Activated CD4-positive, alpha-beta memory T cell treated with anti-CD3 and anti-CD28 coated beads, Interleukin-2, amount 10 ng/mL, durations not matched to agents 7 days and 5 days (primary cell): ENCODE measurements around the gene DMAP1. TPM values are rescaled to one million over a fixed set of nuclear protein-coding genes. Genes with fewer than 3 reads are reported as not detected.

Experiments used
- CTCF ChIA-PET: fragments of 350-600 bp; sonication (Branson Sonifier 250); formaldehyde crosslinking; loops from one replicate; lab custom pipeline; 2021; ENCODE audit warnings: antibody characterized with exemption, inconsistent platforms; lab: Charles Lee
- POLR2A ChIA-PET: fragments of 350-600 bp; sonication (Branson Sonifier 250); formaldehyde crosslinking; loops from one replicate; lab custom pipeline; 2021; ENCODE audit warnings: antibody characterized with exemption; lab: Charles Lee
- DNase-seq: peaks from one replicate; pipeline ENCODE4 v3.0.0-alpha.2; 2020
- H3K27ac Mint-ChIP-seq: one replicate; pipeline ENCODE4 v1.8.0; 2021; ENCODE audit warnings: mild to moderate bottlenecking, mixed read lengths
- H3K27me3 Mint-ChIP-seq: one replicate; pipeline ENCODE4 v1.8.0; 2021; ENCODE audit warnings: mixed read lengths
- H3K36me3 Mint-ChIP-seq: one replicate; pipeline ENCODE4 v1.8.0; 2021; ENCODE audit warnings: low read depth, mixed read lengths
- H3K4me1 Mint-ChIP-seq: one replicate; pipeline ENCODE4 v1.8.0; 2021; ENCODE audit warnings: mixed read lengths
- H3K4me3 Mint-ChIP-seq: one replicate; pipeline ENCODE4 v1.8.0; 2021; ENCODE audit warnings: mild to moderate bottlenecking, mixed read lengths
- H3K9me3 Mint-ChIP-seq: one replicate; pipeline ENCODE4 v1.8.0; 2021; ENCODE audit warnings: mixed read lengths
- total RNA-seq, 2 experiments: library from RNA; stranded (reverse); gene quantifications; one replicate each; pipeline ENCODE4 v1.2.3, GENCODE V29; 2021

Gene DMAP1
- total RNA-seq, 2 experiments from 2014 or later: 39.6 to 40.2 TPM

GRCh38 chr1:44250068-44250781, 37.0 kb downstream of the DMAP1 start:
- H3K9me3 Mint-ChIP-seq: no peaks in the 10 kb centered on the region
- POLR2A ChIA-PET: no interaction called here
- CTCF ChIA-PET: no interaction called here
- no peak overlapping the region for H3K27ac Mint-ChIP-seq
- no peak for DNase-seq
- no peak overlapping the region for H3K4me3 Mint-ChIP-seq
- H3K27me3 Mint-ChIP-seq: no peaks in the 10 kb centered on the region
- H3K36me3 Mint-ChIP-seq: no peaks in the 10 kb centered on the region
- H3K4me1 Mint-ChIP-seq: no peaks in the 10 kb centered on the region

DNA sequence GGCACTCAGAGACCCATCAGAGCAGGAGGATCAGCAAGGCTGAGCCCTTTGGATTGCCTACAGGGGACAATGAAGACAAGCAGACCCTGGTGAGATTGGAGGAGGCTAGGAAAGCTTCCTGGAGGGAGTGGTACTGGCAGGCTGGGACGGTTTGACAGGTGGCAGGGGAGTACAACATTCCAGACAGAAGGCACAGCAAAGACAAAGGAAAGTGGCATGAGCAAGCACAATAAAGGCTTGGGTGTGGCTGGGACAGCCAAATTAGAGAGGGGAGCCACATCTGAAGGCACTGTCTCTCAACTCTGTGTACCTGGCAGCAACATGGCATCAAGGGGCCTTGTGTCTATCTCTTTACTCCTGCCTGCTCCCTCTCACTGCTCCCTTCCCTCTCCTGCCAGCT, 38.2 kb downstream of the DMAP1 start:
- no peak for DNase-seq
- Mint-ChIP-seq H3K36me3 (no peaks in the 10 kb centered on the region), H3K27me3 (no peaks in the 10 kb centered on the region), H3K4me3 (no peak overlapping the region), H3K4me1 (no peaks in the 10 kb centered on the region), H3K27ac (no peak overlapping the region), H3K9me3 (no peaks in the 10 kb centered on the region)
- POLR2A ChIA-PET: no interaction called here
- CTCF ChIA-PET: no interaction called here

DNA sequence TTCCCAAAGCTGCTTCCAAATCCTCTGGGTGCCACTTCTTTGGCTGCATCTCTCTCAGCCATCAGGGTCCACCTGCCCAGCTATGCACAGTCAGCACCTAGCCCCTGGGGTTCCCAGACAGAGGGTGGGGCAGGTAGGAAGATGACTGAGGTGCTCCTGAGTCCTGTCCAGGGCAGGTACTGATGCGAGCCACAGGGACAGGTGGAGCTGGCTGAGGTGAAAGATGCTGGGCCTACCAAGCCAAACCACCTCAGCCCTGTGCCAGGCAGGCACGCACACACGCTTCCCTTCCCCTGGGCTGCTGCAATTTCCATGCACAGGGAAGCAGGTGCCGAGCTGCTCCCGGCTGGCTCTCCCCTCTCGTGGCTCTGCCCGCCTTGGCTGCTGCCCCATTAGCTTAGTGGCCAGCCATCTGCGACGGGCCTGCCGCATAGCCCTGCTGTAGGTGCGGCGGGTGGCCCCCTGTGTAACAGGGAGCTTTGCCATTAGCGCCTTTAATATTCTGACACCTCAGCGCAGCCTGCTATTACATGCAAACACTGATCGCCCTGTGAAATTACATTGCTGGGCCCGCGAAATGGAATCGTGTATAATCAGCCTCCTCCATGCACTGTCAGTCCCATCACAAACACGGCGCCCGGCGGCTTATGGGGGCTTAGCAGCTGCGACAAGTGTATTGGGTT, 38.9 kb downstream of the DMAP1 start:
- DNase-seq: no peak
- no peaks in the 10 kb centered on the region for H3K4me1 Mint-ChIP-seq
- ChIA-PET POLR2A (no interaction called here), CTCF (no interaction called here)
- no peaks in the 10 kb centered on the region for H3K9me3 Mint-ChIP-seq
- no peaks in the 10 kb centered on the region for H3K36me3 Mint-ChIP-seq
- no peak overlapping the region for H3K4me3 Mint-ChIP-seq
- H3K27me3 Mint-ChIP-seq: no peaks in the 10 kb centered on the region
- H3K27ac Mint-ChIP-seq: no peak overlapping the region

DNA sequence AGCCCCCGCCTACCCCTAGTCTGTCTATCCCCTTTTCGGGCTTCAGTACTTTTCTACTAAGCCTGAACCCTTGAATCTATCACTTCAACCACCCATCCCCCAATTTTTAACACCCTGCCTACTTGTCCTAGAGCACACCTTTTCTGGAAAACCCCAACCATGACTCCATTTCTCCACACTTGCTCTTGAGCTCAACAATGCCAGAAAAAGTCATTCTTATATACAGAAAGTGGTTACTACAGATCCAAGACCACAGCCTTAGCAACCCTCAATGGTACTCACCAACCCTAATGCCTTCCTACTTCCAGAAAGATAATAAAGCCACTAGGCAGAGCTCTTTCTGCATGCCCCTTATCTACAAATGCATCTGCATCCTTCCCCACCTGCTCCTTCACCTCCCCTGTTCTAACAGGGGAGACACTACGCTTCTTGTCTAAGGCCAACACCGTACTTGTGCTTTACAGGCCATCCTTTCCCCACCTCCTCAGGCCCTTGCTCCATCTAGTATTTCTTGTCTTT, 41.2 kb downstream of the DMAP1 start:
- H3K27me3 Mint-ChIP-seq: no peaks in the 10 kb centered on the region
- DNase-seq: no peak
- ChIA-PET CTCF (no interaction called here), POLR2A (no interaction called here)
- no peak overlapping the region for H3K27ac Mint-ChIP-seq
- no peaks in the 10 kb centered on the region for H3K4me1 Mint-ChIP-seq
- no peak overlapping the region for H3K4me3 Mint-ChIP-seq
- no peaks in the 10 kb centered on the region for H3K36me3 Mint-ChIP-seq
- no peaks in the 10 kb centered on the region for H3K9me3 Mint-ChIP-seq

GRCh38 chr1:44256762-44257554, 43.7 kb downstream of the DMAP1 start:
- no peak for DNase-seq
- ChIA-PET CTCF (no interaction called here), POLR2A (no interaction called here)
- Mint-ChIP-seq H3K9me3 (no peaks in the 10 kb centered on the region), H3K36me3 (no peaks in the 10 kb centered on the region), H3K27me3 (no peaks in the 10 kb centered on the region), H3K27ac (no peak overlapping the region), H3K4me1 (peaks cover 4% of the 10 kb centered on the region), H3K4me3 (no peak overlapping the region)

GRCh38 chr1:44259090-44259489, 45.8 kb downstream of the DMAP1 start:
- H3K36me3 Mint-ChIP-seq: no peaks in the 10 kb centered on the region
- CTCF ChIA-PET: no interaction called here
- no peaks in the 10 kb centered on the region for H3K9me3 Mint-ChIP-seq
- DNase-seq: no peak
- no peak overlapping the region for H3K27ac Mint-ChIP-seq
- POLR2A ChIA-PET: no interaction called here
- H3K4me1 Mint-ChIP-seq: peaks cover 4% of the 10 kb centered on the region
- no peaks in the 10 kb centered on the region for H3K27me3 Mint-ChIP-seq
- no peak overlapping the region for H3K4me3 Mint-ChIP-seq

DNA sequence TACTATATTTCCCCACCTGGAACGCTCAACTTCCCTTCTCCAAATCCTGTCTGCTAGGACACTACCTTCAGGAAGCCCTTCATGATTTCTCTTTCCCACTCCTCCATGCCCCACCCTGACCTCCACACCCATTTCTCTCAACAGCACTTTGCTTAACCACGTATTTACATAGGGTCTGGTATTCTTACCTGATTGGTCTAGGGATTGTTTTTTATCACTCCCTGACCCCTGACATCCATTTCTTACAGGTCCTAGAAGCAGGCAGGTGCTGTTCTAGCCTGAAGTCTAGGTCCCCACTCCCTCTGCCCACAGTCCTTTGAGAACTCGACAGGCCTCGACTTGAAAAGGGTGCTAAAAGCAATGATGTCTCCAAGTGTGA, 47.5 kb downstream of the DMAP1 start:
- Mint-ChIP-seq H3K36me3 (no peaks in the 10 kb centered on the region), H3K4me1 (peaks cover 9% of the 10 kb centered on the region), H3K27ac (no peak overlapping the region), H3K9me3 (no peaks in the 10 kb centered on the region), H3K27me3 (no peaks in the 10 kb centered on the region), H3K4me3 (no peak overlapping the region)
- no peak for DNase-seq
- POLR2A ChIA-PET: no interaction called here
- CTCF ChIA-PET: interaction anchor here (1.6 kb wide), 1 partner anchor 22 kb away, joined by 3 read pairs; no protein-coding TSS in a partner anchor

GRCh38 chr1:44261171-44261817, 48.0 kb downstream of the DMAP1 start:
- Mint-ChIP-seq H3K9me3 (no peaks in the 10 kb centered on the region), H3K27me3 (no peaks in the 10 kb centered on the region), H3K4me1 (peaks cover 9% of the 10 kb centered on the region), H3K27ac (no peak overlapping the region), H3K36me3 (no peaks in the 10 kb centered on the region), H3K4me3 (no peak overlapping the region)
- CTCF ChIA-PET: interaction anchor here (1.6 kb wide), 1 partner anchor 23 kb away, joined by 3 read pairs; no protein-coding TSS in a partner anchor
- POLR2A ChIA-PET: no interaction called here
- no peak for DNase-seq

GRCh38 chr1:44261962-44262361, 48.7 kb downstream of the DMAP1 start:
- Mint-ChIP-seq H3K27ac (no peak overlapping the region), H3K27me3 (no peaks in the 10 kb centered on the region), H3K9me3 (no peaks in the 10 kb centered on the region), H3K4me3 (no peak overlapping the region), H3K4me1 (peaks cover 9% of the 10 kb centered on the region), H3K36me3 (no peaks in the 10 kb centered on the region)
- CTCF ChIA-PET: interaction anchor here (1.6 kb wide), 1 partner anchor 23 kb away, joined by 3 read pairs; no protein-coding TSS in a partner anchor
- DNase-seq: no peak
- POLR2A ChIA-PET: no interaction called here

- H3K4me3 Mint-ChIP-seq: no peak overlapping the region
- ChIA-PET CTCF (no interaction called here), POLR2A (no interaction called here)
- DNase-seq: no peak
- peaks cover 9% of the 10 kb centered on the region for H3K4me1 Mint-ChIP-seq
- H3K27me3 Mint-ChIP-seq: no peaks in the 10 kb centered on the region
- no peak overlapping the region for H3K27ac Mint-ChIP-seq
- H3K9me3 Mint-ChIP-seq: no peaks in the 10 kb centered on the region
- H3K36me3 Mint-ChIP-seq: no peaks in the 10 kb centered on the region
Measured at GRCh38 chr1:44262414-44262813, 49.1 kb downstream of the DMAP1 start.

DNA sequence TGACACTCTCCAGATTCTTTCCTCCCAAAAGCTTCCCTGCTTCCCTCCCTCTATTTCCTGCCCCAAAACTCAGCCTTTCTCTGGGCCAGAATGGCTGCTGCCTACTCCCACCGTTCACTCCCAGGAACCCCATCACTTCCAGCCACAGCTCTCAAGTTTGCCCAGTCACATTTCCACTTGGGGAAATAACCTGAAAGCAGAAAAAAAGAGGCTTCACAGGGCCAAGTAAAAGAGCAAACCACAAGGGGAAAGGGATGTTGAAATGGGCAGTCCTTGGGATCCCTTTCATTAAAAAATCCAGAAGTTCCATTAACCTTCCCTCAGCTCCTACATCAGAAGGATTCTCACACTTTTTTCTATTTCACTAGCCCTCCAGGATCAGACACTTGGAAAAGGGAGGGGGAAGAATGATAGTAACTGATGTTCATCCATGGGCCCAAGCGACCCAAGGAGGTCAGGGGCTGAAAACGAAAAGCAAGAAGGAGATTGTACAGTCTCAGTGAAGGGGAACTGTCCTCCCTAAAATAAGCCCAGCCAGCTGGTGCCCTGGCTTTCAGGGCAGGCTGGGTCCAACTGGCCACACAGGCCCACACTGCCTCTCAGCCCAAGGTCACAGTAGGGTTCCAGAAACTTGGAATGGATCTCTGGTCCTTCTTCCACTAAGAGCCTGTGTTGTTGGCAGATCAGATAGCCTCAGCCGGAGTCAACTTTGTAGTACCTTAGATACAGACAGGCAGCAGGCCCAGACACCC, 49.7 kb downstream of the DMAP1 start:
- no peak overlapping the region for H3K27ac Mint-ChIP-seq
- POLR2A ChIA-PET: no interaction called here

More for the DNA sequence above, 49.7 kb downstream of the DMAP1 start:
- Mint-ChIP-seq H3K4me3 (no peak overlapping the region), H3K27me3 (no peaks in the 10 kb centered on the region), H3K36me3 (no peaks in the 10 kb centered on the region), H3K4me1 (peaks cover 9% of the 10 kb centered on the region), H3K9me3 (no peaks in the 10 kb centered on the region)
- CTCF ChIA-PET: no interaction called here
- no peak for DNase-seq
